Measurements from ENCODE around the gene DOCK2. TPM values are rescaled to one million over a fixed set of nuclear protein-coding genes. Genes with fewer than 3 reads are reported as not detected.

Gene DOCK2
- polyA plus RNA-seq, 1 experiment = 1.6 TPM

DNA sequence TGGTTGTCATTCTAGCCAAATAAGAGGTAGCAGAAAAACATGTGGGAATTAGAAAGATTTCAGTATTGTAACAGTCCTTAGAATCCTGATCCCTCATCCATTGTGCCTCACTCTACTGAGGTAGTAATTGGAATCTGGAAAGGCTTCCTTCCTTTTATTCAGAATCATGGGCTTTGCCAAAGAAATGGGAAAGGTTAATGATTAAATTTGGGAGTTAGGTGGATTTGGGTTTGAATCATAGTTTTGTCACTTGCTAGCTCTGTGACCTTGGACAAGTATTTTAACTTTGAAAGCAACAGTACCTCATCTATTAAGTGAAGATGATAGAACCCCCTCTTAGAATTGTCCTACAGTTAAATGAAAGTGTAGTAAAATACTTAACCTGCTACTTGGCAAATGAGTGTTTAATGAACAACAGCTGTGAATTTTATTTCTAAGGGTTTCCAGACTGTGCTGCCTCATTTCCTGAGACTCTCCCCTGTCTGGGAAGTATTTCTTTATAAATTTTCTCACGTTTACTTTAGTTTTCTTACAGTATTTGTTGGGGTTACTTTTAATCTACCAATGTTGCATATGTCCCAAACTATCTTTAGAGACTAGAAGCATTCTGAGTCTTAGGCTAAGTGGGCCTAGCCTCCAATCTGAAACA, 41.8 kb upstream of the DOCK2 start:
- ChIA-PET CTCF (interaction anchor here (0.6 to 6.3 kb wide), 5 partner anchors 13 to 475 kb away, joined by 3 to 32 read pairs (median 7); partner anchors contain the start of gene INSYN2B), POLR2A (no interaction called here)
- Histone ChIP-seq H3K27ac (ENCODE audit: low read depth, low read length) (no peak overlapping the region), H3K27me3 (ENCODE audit: control insufficient read depth, insufficient read depth, low read length) (no peaks in the 10 kb centered on the region), H3K9me3 (ENCODE audit: control insufficient read depth, insufficient read depth, low read length) (no peaks in the 10 kb centered on the region), H3K4me3 (ENCODE audit: low read depth, low read length) (no peak overlapping the region)
- TF ChIP-seq, protein P1, sequence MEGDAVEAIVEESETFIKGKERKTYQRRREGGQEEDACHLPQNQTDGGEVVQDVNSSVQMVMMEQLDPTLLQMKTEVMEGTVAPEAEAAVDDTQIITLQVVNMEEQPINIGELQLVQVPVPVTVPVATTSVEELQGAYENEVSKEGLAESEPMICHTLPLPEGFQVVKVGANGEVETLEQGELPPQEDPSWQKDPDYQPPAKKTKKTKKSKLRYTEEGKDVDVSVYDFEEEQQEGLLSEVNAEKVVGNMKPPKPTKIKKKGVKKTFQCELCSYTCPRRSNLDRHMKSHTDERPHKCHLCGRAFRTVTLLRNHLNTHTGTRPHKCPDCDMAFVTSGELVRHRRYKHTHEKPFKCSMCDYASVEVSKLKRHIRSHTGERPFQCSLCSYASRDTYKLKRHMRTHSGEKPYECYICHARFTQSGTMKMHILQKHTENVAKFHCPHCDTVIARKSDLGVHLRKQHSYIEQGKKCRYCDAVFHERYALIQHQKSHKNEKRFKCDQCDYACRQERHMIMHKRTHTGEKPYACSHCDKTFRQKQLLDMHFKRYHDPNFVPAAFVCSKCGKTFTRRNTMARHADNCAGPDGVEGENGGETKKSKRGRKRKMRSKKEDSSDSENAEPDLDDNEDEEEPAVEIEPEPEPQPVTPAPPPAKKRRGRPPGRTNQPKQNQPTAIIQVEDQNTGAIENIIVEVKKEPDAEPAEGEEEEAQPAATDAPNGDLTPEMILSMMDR (IDR thresholded peaks at IDR 0.05; ENCODE audit: low read depth, low read length) = no peak
- DNase-seq (ENCODE audit: low read depth, low spot score) = no peak

GRCh38 chr5:169599451-169599850, 37.6 kb upstream of the DOCK2 start:
- H3K27me3 ChIP-seq (ENCODE audit: control insufficient read depth, insufficient read depth, low read length) = no peaks in the 10 kb centered on the region
- H3K27ac ChIP-seq (ENCODE audit: low read depth, low read length) = no peak overlapping the region
- ChIA-PET POLR2A (interaction anchor here (0.5 kb wide), 1 partner anchor 16 kb away, joined by 5 read pairs; the partner anchor contains the start of gene SPDL1), CTCF (interaction anchor here (0.6 to 2.0 kb wide), 2 partner anchors 247 to 472 kb away, joined by 3 to 4 read pairs; no protein-coding TSS in a partner anchor)
- no peak overlapping the region for H3K4me3 ChIP-seq (ENCODE audit: low read depth, low read length)
- no peaks in the 10 kb centered on the region for H3K9me3 ChIP-seq (ENCODE audit: control insufficient read depth, insufficient read depth, low read length)
- DNase-seq (ENCODE audit: low read depth, low spot score) = no peak
- TF ChIP-seq, protein P1 (IDR thresholded peaks at IDR 0.05; ENCODE audit: low read depth, low read length) = no peak

DNA sequence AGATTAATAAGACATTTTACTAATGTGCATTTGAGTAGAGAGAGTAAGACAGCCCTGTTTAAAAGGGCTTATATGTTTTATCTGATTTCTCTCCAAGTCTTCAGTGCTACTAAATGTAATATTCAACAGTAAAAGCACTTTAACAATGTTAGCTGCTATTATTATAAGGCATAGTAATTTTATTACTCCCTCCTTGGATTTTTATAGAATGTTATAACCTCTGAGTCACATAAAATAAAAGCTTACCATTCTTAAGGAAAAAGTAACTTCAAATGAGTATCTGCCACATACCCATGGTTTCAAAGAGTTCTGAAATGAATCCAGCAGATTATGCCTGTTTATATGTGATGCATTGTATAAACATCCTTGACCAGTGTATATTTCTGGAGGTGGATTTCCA, 34.5 kb upstream of the DOCK2 start:
- TF ChIP-seq, protein P1 (IDR thresholded peaks at IDR 0.05; ENCODE audit: low read depth, low read length) = no peak
- H3K9me3 ChIP-seq (ENCODE audit: control insufficient read depth, insufficient read depth, low read length) = no peaks in the 10 kb centered on the region
- no peaks in the 10 kb centered on the region for H3K27me3 ChIP-seq (ENCODE audit: control insufficient read depth, insufficient read depth, low read length)
- H3K27ac ChIP-seq (ENCODE audit: low read depth, low read length) = no peak overlapping the region
- ChIA-PET POLR2A (interaction anchor here (0.6 kb wide), 1 partner anchor 19 kb away, joined by 3 read pairs; the partner anchor contains the start of gene SPDL1), CTCF (interaction anchor here (1.0 kb wide), 1 partner anchor 378 kb away, joined by 3 read pairs; no protein-coding TSS in a partner anchor)
- DNase-seq (ENCODE audit: low read depth, low spot score) = no peak
- no peak overlapping the region for H3K4me3 ChIP-seq (ENCODE audit: low read depth, low read length)

DNA sequence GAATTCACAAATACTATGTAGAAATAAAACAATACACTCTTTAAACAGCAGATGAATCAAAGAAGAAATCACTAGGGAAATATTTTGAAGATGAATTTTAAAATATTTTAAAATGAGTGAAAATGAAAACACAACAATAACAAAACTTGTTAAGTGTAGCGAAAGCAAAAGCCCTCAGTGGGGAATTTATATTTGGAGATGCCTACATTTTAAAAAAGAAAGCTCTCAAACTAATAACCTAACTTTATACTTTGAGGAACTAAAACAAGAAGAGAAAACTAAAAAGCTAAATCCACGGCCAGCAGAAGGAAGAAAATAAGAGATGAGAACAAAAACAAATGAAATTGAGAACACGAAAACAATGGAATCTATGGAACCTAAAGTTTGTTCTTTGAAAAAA, 30.8 kb upstream of the DOCK2 start:
- ChIA-PET CTCF (interaction anchor here (1.0 to 1.8 kb wide), 4 partner anchors 24 to 619 kb away, joined by 3 to 9 read pairs (median 5); partner anchors contain the start of gene INSYN2B), POLR2A (no interaction called here)
- no peak for DNase-seq (ENCODE audit: low read depth, low spot score)
- TF ChIP-seq, protein P1 (IDR thresholded peaks at IDR 0.05; ENCODE audit: low read depth, low read length) = no peak
- no peak overlapping the region for H3K27ac ChIP-seq (ENCODE audit: low read depth, low read length)
- 0 out of 2 replicates have a peak, but pooled peaks cover 2% of the 10 kb centered on the region for H3K9me3 ChIP-seq (ENCODE audit: control insufficient read depth, insufficient read depth, low read length)
- H3K27me3 ChIP-seq (ENCODE audit: control insufficient read depth, insufficient read depth, low read length) = no peaks in the 10 kb centered on the region
- no peak overlapping the region for H3K4me3 ChIP-seq (ENCODE audit: low read depth, low read length)

GRCh38 chr5:169607882-169608281, 29.2 kb upstream of the DOCK2 start:
- ChIA-PET CTCF (interaction anchor here (1.0 to 1.6 kb wide), 2 partner anchors 94 to 372 kb away, joined by 3 to 5 read pairs; partner anchors contain the start of gene INSYN2B), POLR2A (no interaction called here)
- DNase-seq (ENCODE audit: low read depth, low spot score) = no peak
- TF ChIP-seq, protein P1 (IDR thresholded peaks at IDR 0.05; ENCODE audit: low read depth, low read length) = no peak
- Histone ChIP-seq H3K9me3 (ENCODE audit: control insufficient read depth, insufficient read depth, low read length) (0 out of 2 replicates have a peak, but pooled peaks cover 2% of the 10 kb centered on the region), H3K27ac (ENCODE audit: low read depth, low read length) (no peak overlapping the region), H3K27me3 (ENCODE audit: control insufficient read depth, insufficient read depth, low read length) (no peaks in the 10 kb centered on the region), H3K4me3 (ENCODE audit: low read depth, low read length) (no peak overlapping the region)

Data from AG04450 (cell line).